GM13976 (cell line): ENCODE data around the gene PTPRM.

Experiments used
- DNase-seq: peaks from one replicate; pipeline ENCODE4 v3.0.0; 2012; ENCODE audit warnings: low spot score
- CTCF ChIP-seq: IDR thresholded peaks from 2 replicates; pipeline ENCODE4 v1.5.1; 2012; ENCODE audit warnings: borderline replicate concordance, mild to moderate bottlenecking; ENCODE audit not compliant: insufficient read depth; ENCODE audit errors: extremely low read depth, missing control alignments, control extremely low read depth
- in situ Hi-C: fragments of 300-500 bp; cut with MboI; formaldehyde crosslinking; loops from one replicate; pipeline ENCODE4 v1.12.0; 2022; ENCODE audit warnings: low sequenced_read_pairs, mixed read lengths, inconsistent platforms; ENCODE audit not compliant: unreplicated experiment

Gene PTPRM

GRCh38 chr18:7548221-7548620 lies 18.9 kb upstream of the PTPRM start:
- in situ Hi-C loops: no loop called here
- no peak for TF ChIP-seq CTCF
- DNase-seq: no peak

GRCh38 chr18:7548721-7549120 lies 18.4 kb upstream of the PTPRM start:
- no peak for DNase-seq
- TF ChIP-seq CTCF: no peak
- in situ Hi-C loops: no loop called here

GRCh38 chr18:7557973-7558372 lies 9.1 kb upstream of the PTPRM start:
- no peak for DNase-seq
- in situ Hi-C loops: no loop called here
- no peak for TF ChIP-seq CTCF

GRCh38 chr18:7558769-7559168 lies 8.3 kb upstream of the PTPRM start:
- in situ Hi-C loops: no loop called here
- no peak for TF ChIP-seq CTCF
- DNase-seq: no peak

GRCh38 chr18:7559709-7560319 lies 7.3 kb upstream of the PTPRM start:
- no peak for DNase-seq
- TF ChIP-seq CTCF: no peak
- in situ Hi-C loops: no loop called here

GRCh38 chr18:7561909-7562460 lies 5.1 kb upstream of the PTPRM start:
- no peak for DNase-seq
- in situ Hi-C loops: no loop called here
- no peak for TF ChIP-seq CTCF
